Pulmonary artery endothelial cell (primary cell): Measurements from ENCODE around the gene ZNF692. TPM values are rescaled to one million over a fixed set of nuclear protein-coding genes. Genes with fewer than 3 reads are reported as not detected.
A peak's percentile ranks its signal among the peaks of the same experiment; 100 is the strongest.
"Not testable (repeated sequence)": the region's sequence is repeated elsewhere in the genome, so short reads cannot be mapped to it uniquely, and the experiment has no call there.

Experiments used
- DNase-seq: peaks from one replicate; pipeline ENCODE4 v3.0.0-alpha.2; 2011; ENCODE audit warnings: low read depth, low spot score
- total RNA-seq: library from RNA; depleted of rRNA; stranded (reverse); fragments of >200 nt; gene quantifications from 2 replicates; pipeline ENCODE4 v1.2.3, GENCODE V29; 2014

Gene ZNF692
- total RNA-seq, 1 donor from 2014 or later = 8.6 TPM

DNA sequence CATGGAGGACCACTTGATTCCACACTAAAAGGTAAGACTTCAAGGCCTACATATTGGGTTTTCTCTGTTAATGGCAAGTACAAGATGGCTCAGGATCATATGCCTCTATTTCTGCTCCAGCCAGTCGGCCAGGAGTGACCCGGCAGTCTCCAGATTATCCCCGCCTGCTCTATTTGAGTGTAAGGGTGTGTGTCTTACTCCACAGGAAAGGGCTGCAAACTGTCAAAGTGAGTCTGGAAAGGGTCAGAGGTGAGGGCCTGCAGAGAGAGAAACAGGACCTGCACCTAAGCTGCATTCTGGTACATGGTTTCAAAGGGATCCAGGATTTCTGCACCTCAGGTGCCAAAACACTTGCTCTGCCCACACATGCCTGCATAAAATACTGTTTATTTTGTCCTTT, 9.2 kb downstream of the ZNF692 start:
- DNase-seq = no peak

DNA sequence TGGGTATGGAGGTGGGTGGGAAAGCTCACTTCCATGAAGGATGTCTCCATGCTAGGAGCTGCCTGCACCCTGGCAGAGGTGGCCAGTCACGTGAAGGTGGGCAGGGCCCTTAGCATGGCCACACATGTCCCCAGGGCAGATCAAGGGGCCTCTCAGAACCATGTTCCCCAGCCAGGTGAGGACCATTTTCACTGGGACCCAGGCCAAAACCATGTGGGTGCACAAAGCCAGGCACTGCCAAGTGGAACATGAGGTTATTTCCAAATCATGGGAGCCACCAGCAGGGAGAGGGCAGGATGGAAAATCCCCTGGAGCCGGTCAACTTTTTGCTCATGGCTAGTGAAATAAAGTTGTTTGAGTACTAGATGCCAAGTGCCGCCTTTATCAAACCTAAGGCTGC, 9.7 kb downstream of the ZNF692 start:
- no peak for DNase-seq

DNA sequence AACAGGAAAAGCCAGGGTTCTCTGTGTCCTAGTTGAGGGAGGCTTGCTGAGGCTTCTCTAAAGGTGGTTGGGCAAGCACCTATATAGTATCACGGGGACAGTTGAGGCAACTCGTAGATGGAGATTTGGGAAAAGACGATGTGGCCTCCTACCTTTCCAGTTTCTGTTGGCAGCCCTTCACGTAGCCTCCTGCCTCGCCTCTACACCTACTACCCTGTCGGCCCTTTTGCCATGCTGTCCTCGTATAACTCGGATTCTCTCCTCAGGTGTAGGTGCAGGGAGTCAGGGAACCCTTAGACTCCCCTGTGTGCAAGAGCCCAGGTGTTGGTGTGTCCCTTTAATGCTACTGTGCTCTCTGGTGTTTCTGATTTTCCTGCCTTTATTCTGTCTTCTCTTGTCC, 10.3 kb downstream of the ZNF692 start:
- no peak for DNase-seq

DNA sequence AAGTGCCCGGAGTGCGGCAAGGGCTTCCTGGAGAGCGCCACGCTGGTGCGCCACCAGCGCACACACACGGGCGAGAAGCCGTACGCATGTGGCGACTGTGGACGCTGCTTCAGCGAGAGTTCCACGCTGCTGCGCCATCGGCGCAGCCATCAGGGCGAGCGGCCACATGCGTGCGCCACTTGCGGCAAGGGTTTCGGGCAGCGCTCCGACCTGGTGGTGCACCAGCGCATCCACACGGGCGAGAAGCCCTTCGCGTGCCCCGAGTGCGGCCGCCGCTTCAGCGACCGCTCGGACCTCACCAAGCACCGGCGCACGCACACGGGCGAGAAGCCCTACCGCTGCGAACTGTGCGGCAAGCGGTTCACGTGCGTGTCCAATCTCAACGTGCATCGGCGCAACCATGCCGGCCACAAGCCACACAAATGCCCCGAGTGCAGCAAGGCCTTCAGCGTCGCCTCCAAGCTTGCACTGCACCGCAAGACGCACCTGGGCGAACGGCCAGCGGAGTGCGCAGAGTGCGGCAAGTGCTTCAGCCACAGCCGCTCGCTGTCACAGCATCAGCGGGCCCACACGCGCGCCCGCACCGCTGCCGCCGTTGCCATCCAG, 10.8 kb downstream of the ZNF692 start:
- DNase-seq = no peak

DNA sequence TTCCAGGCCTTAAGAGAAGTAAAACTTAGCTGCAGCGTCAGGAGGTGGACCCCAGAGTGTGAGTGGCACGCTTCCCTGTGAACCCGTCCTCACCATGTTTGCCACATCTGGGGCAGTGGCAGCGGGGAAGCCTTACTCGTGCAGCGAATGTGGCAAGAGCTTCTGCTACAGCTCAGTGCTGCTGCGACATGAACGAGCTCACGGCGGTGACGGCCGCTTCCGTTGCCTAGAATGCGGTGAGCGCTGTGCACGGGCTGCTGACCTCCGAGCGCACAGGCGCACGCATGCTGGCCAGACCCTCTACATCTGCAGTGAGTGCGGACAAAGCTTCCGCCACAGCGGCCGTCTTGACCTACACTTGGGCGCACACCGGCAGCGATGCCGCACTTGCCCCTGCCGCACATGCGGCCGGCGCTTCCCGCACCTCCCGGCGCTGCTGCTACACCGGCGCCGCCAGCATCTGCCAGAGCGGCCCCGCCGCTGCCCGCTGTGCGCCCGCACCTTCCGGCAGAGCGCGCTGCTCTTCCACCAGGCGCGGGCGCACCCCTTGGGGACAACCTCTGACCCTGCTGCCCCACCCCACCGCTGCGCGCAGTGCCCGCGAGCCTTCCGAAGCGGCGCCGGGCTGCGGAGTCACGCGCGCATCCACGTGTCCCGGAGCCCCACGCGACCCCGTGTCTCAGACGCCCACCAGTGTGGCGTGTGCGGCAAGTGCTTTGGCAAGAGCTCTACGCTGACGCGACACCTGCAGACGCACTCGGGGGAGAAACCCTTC, 11.5 kb downstream of the ZNF692 start:
- no peak for DNase-seq

DNA sequence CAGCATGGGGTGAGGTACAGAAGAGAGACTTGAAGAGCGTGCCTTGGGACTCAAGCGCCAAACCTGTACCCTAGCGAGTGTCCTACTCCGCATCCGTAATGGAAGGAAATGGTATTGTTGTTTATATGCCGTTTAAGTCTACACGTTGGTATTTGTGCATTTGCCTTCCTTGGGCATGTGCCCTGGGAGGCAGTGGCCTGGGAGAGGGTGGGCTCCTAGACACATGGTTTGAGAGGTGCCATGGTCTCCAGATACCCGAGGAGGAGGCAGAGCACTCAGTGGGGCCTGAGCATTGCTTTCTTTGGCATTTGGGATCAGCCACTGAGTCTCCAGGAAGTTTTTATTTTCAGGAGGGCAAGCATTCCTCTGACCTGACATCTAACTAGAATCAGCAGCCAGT, 14.4 kb downstream of the ZNF692 start:
- DNase-seq = no peak

DNA sequence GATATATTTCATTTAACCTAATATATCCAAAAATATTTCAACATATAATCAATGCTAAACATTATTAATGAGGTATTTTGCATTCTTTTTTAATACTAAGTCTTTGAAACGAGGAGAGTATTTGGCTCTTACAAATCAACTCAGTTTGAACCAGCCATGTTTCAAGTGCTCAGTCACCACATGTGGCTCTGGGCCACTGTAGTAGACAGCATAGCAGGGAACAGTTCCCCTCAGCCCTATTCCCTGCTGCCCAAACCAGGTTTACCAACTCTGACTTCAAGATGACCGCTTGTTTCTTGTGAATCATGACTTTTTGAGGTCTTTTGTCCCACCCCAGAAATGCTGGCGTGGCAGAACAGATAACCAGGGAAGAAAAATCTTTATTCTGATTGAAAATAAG, 15.2 kb downstream of the ZNF692 start:
- no peak for DNase-seq

DNA sequence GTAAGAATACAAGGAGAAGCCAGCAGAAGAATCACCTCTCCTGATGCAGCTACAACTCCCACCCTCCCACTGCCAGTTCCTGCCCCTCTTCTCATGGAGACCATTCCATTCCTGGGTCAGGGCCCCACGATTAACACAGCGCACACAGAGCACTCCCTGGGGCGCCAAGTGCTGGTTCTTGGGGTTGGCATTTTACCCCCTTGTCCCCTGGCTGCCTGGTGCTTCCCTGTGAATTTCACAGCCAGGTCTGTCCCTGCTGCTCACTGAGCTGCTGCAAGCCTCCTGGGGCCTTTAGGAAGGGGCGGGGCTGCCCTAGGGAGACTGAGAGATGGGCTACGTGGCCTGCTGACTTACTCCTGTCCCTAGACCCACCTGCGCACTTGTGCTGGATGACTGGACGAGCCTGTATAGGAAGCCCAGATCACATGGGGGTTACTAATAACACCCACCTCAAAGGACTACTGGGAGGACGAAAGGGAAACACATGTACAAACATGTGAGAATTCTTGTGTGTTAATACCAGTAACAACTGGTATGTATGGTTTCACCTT, 16.0 kb downstream of the ZNF692 start:
- no peak for DNase-seq

DNA sequence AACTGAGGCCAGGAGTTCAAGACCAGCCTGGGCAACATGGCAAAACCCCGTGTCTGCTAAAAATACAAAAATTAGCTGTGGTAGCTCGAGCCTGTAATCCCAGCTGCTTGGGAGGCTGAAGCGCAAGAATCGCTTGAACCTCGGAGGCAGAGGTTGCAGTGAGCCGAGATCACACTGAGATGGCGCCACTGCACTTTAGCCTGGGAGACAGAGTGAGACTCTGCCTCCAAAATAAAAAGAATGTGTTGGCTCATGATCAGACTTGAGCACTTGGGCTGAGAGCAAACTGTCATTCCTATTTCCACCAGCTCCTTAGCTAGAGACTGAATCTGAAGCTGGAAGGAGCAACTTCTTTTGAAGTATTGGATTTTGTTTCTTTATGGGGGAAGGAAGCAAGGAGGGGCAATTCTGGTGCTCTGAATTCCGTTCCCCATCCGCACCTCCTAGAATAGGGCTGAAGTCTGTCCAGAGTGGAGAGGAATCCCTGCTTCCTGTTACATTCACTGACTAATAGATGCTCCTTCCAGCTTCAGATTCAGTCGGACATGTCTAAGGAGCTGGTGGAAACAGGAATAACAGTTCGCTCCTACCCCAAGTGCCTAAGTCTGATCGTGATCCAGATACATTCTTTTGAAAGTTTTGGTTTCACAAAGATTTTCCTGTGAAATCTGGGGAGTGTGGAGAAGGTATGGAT, 17.0 kb downstream of the ZNF692 start:
- DNase-seq = no peak

DNA sequence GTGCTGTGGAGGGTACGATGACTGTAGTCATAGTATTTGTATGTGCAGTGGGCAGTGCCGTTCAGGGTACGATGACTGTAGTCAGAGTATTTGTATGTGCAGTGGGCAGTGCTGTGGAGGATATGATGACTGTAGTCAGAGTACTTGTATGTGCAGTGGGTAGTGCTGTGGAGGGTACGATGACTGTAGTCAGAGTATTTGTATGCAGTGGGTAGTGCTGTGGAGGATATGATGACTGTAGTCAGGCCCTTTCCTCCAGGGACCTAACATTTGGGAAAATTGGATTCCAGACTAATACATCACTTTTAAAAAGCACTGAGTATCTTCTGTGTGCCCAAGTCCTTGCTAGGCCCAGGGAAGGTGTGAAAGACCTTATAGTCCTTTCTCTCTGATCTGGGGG, 17.9 kb downstream of the ZNF692 start:
- DNase-seq = no peak

DNA sequence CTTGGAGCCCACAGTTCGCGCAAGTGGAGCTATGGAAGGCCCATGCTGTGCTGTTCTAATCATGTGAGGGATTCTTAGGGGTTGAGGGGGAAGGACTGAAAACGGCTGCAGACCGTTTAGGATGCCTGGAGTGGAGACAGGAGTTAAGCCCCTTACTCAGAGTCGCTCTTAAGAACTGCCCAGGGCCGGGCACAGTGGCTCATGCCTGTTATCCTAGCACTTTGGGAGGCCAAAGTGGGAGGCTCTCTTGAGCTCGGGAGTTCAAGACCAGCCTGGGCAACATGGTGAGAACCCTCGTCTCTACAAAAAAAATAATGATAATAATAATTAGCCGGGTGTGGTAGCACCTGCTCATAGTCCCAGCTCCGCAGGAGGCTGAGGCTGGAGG, 19.7 kb downstream of the ZNF692 start:
- no peak for DNase-seq

DNA sequence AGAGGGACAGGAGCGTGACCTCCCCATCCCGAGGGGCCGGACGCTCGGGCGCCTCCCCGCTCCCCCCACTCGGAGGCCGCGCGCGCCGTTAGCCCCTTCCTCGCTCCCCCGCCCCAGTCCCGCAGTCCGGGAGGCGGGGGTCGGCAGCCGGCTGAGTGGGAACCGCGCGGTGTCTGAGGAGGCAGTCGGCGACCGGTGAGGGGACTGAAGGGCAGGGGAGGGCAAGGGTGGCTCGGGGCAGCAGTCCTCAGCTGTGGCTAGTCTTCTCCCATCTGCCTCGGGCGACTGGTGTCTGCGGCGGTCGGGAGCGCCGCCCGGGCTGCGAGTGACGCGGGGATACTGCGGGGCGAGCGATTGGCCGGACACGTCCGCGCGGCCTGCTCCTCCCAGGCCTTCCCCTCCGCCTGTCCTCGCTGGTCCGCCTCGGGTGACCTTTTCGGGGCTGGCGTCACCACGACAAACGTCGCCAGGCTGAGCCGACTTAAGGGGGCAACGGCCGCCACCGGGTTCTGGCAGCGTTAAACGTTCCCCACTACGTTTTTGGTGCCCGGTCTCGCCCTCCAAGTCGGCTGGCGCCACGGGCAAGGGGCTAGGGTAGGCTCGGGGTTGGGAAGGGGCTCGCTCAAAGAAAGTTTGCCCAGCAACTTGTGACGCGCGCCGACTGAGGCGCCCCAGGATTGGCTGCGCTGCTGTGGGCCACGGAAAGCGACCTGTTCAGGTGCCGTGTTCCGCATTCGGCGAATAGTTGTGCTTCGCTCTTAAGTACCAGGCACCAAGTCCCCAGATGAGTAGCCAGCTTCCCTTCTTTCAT, 20.3 kb downstream of the ZNF692 start:
- DNase-seq = no peak

DNA sequence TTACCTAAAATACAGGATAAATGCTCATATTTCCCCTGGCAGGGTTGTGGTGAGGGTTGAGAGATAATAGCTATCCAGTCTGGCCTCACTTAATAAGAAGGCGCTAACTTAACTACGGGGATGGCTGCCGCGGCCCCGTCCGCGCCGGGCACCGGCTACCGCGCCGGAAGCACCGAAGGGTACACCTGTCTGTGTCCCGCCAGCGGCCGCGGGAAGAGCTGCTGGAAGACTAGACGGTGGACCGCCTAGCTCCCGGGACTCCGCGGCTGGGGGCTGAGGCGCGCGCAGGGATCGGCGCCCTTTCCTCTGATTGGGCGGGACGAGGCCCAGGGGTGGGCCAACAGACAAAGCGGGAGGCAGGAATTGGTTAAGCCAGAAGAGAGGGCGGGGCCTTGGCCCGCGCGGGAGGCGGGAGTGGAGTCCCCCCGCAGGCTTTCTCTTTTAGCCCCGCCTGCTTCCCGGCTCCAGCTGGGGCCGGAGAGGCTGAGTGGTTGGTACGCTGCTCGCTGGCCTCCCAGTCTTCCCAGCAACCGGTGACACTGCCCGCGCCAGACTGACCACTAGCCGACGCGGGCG, 21.0 kb downstream of the ZNF692 start, which contains the start of gene ZNF672:
TSS of gene ZNF672 (plus strand) at position 444 of the 576 bp plus-strand sequence. CDS start 9,051 bp downstream, outside the sequence.
- DNase-seq = peak; percentile 91

DNA sequence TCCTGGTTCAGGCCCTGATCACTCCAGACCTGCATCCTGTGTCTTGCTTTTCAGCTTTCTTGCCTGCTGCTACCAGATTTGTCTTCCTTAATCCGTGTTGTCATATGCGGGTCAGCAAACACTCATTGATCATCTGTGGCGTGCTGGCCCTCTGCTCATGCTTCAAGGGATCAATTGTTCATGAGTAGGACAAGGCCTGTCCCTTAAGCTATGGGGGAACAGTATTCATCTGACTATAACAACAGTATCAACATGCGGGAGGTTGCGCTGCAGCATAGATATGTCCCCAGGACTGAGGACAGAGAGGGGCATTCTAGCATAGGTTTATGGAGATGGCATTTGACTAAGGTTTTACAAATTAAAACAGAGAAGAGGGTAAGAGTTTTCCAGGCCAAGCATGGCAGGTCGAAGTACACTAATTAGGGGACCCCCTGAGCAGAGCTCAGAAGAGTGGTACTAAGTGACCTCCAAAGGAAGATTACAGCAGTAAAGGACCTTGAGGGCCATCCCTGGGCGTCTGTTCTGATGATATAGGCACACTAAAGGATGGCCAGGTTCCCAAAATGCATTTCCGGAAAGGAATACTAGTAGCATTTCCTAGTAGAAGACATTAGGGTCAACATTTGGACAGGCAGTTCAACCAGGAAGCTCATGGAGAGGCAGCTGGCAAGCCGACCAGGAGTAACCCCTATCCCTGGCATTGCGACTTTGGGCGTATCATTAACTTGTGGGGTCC, 21.7 kb downstream of the ZNF692 start:
- no peak for DNase-seq

DNA sequence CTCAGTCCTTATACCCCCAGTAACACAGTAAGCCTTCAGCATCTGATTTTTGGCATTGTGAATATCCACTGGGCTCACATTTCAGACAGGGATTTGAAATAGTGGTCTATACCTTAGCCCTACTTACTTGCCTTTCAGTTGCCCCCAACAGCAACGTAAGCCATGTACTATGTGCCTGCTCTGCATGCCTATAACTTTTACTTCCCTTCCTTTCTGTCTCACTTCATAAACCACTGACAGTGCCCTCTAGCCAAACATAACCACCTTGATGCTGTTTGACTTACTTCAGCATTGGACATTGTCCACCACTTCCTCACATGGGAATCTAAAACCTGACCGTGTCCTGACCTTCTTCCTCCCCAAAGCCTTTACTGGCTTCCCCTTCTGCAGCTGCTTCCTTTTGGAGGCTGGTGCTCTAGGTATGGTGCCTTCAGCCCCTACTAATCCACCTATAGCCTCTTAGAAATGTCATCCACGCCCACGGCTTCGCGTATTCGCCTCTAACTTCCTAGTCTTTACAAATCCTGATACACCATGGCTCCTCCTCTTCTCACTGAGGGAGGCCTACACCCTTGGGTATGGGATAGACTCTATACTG, 24.4 kb downstream of the ZNF692 start:
- DNase-seq = no peak

DNA sequence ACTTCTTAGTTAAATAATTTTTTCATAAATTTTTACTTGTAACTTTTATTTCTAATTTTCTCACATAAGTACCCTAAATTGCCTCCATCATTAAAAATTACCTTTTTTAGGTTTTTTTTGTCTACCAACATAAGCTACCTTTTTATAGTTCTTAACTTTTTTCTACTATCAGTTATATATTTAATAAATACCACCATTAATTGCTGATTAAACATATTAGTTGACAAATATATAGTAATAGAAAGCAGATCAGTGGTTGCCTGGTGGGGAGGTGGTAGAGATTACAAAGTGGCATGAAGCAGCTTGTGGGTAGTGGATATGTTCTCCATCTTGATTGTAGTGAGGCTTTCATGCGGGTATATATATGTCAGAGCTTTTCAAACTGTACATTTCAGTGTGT, 27.0 kb downstream of the ZNF692 start:
- DNase-seq = no peak

DNA sequence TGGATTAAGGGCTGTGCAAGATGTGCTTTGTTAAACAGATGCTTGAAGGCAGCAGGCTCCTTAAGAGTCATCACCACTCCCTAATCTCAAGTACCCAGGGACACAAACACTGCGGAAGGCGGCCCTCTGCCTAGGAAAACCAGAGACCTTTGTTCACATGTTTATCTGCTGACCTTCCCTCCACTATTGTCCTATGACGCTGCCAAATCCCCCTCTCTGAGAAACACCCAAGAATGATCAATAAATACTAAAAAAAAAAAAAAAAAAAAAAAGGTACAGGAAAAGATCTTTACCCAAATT, 28.2 kb downstream of the ZNF692 start:
- not testable (repeated sequence) for DNase-seq

DNA sequence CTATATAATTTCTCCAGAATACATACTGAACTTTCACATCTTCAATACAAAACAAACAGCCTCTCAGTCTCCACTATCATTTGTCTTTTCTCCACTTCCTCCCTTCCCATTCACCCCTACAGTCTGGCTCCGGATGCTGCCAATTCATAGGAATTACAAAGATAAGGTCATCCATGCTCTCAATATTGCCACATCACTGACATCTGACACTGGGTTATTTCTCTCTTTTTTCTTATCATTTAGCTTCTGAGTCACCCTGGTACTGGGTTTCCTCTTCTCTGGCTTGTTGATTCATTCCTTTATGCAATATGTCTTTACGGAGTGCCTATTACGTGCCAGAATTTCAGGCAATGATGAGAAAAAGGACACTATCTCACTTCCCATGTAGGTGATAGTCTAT, 30.0 kb downstream of the ZNF692 start:
- peak; percentile 71 for DNase-seq

DNA sequence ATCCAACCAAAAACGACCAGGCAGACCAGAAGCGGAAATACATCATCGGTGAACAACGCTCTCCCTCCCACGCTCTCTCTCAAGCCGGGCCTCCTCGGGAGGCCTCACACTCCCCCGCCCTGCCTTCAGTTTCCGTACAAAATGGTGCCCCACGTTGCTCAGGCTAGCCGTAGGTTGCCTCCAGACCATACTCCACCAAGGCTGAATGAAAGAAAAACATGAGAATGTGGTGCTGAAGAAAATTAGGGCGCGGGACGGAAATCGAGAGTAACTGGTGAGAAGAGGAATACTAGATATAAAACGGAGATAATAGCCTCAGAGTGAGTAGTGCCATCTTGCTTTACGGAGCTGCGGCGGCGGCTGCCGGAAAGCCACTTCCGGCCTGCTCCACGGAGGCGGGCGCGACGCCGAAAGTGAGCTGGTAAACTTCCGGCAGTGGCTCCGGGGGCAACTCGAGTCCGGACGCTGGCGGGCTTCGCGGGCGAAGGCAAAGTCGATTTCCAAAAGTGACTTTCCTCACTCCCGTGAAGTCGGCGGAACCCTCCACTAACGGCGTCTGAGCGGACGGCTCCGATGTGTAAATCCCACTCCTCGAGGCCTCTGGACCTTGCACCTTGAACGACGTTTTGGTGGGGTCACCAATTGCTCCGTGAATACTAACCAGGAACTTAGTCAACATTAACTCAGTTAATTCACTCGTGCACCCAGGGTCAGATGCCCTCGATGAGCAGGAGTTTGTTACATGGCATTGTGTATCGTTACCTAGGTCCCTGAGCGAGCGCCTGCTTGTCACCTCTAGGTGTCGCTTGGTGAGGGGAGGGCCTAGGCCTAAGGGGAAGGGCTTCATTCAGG, 32.8 kb downstream of the ZNF692 start, which contains the start of gene SH3BP5L:
TSS of gene SH3BP5L (minus strand) at position 7 of the 852 bp plus-strand sequence. CDS start 980 bp downstream, outside the sequence.
- DNase-seq = peak; percentile 88
